LNCaP clone FGC (cell line): ENCODE results near the gene TP63.

Source experiments
- DNase-seq: peaks from one replicate; pipeline ENCODE4 v3.0.0-alpha.2; 2011; ENCODE audit warnings: low read depth
- H3K4me3 ChIP-seq: 2 replicates; pipeline ENCODE4 v1.5.1; 2011; ENCODE audit warnings: mild to moderate bottlenecking, low read depth, low read length, control low read depth
- TF ChIP-seq, protein P1 (sequence below): IDR thresholded peaks from 2 replicates; pipeline ENCODE4 v1.5.1; 2012; ENCODE audit warnings: mild to moderate bottlenecking; ENCODE audit not compliant: control insufficient read depth, insufficient read depth; ENCODE audit errors: extremely low read depth

The TP63 gene

DNA sequence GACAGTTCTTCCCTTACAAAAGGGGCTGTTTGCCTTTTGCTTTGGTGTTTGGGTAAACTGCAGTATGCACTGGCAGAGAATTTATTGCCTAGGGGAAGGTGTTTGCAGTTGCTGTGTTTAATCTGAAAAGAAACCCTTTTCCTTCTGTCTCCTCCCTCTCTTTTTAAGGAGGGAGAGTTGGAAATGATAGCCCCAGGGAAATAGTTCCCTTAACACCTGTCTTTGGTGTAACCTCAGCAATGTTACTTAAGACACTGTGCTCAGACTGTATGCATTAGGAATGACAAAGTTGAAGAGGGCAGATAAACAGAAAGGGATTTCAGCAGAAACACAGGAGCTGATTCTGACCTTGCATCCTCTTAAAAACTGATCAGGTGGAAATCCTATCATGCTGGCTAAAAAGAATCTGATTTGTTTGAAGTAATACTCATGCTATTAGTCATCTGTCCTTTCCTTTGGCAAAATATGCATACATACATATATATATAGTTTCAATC, 125.4 kb downstream of the TP63 start:
- TF ChIP-seq, protein P1, sequence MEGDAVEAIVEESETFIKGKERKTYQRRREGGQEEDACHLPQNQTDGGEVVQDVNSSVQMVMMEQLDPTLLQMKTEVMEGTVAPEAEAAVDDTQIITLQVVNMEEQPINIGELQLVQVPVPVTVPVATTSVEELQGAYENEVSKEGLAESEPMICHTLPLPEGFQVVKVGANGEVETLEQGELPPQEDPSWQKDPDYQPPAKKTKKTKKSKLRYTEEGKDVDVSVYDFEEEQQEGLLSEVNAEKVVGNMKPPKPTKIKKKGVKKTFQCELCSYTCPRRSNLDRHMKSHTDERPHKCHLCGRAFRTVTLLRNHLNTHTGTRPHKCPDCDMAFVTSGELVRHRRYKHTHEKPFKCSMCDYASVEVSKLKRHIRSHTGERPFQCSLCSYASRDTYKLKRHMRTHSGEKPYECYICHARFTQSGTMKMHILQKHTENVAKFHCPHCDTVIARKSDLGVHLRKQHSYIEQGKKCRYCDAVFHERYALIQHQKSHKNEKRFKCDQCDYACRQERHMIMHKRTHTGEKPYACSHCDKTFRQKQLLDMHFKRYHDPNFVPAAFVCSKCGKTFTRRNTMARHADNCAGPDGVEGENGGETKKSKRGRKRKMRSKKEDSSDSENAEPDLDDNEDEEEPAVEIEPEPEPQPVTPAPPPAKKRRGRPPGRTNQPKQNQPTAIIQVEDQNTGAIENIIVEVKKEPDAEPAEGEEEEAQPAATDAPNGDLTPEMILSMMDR, result no peak
- no peak for DNase-seq
- no peak overlapping the region for H3K4me3 ChIP-seq

DNA sequence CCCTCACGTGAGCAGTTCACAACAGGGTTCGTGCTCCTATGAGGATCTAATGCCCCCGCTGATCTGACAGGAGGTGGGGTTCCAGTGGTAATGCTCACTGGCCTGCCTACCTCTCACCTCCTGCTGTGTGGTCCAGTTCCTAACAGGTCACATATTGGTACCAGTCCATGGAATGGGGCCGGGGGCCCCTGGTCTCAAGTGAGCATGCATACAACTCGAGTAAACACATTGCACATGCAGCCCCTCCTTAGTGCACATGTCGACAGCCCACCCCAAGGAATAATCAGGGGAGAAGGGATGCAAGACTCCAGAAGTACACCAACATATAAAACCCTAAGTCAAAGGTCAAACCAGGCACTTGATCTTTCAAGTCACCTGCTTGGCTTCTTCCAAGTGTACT, 127.0 kb downstream of the TP63 start:
- TF ChIP-seq, protein P1, result no peak
- H3K4me3 ChIP-seq, result no peak overlapping the region
- DNase-seq, result no peak

GRCh38 chr3:189766416-189766815, 135.2 kb downstream of the TP63 start:
- DNase-seq, result peak; percentile 32
- TF ChIP-seq, protein P1, result no peak
- no peak overlapping the region for H3K4me3 ChIP-seq

DNA sequence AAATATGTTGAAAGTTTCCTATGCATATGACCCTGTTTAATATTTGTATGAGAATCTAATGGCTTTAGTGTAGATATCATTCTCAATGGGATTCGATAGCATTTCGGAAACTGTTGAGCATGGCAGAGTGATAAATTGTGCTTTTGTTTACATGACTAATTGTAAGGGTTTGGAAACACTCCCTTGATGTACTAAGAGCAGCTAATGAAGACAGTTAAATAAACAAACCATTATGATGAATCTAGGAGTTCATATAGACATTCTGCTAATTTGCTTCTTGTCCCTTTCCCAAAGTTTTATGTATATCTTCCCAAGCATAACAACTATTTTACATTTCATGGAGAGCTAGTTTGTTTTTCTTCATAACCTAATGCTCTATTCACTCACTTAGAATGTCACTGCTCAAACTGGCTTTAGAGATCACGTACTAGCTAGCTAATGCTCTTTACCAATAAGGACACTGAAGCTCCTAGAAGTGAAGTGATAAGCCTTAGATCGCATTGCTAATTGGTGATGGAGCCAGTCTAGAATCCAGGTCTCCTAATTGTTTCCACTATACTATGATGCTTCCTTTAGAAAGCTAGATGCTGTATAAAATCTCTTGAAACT, 140.8 kb downstream of the TP63 start:
- no peak for DNase-seq
- H3K4me3 ChIP-seq, result no peak overlapping the region
- TF ChIP-seq, protein P1, result no peak

DNA sequence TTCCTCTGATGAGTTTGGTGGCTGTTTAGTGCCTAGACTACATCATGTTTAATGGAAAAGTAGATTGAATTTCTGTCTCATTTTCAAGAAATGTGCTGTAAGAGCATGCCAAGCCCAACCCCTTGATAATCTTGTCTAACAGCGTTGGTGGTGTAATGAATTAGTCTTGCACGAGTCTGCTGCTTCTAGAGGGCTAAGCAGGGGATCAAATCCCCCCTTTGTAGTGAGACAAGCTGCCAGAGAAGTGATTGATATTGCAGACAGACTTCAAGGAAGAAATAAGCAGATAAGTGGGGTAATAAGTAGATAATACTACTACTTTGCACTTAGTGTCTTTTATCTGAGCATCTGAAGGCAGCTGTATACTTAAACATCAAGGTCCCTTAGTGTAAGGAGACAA, 141.4 kb downstream of the TP63 start:
- TF ChIP-seq, protein P1, result no peak
- H3K4me3 ChIP-seq, result no peak overlapping the region
- DNase-seq, result no peak

DNA sequence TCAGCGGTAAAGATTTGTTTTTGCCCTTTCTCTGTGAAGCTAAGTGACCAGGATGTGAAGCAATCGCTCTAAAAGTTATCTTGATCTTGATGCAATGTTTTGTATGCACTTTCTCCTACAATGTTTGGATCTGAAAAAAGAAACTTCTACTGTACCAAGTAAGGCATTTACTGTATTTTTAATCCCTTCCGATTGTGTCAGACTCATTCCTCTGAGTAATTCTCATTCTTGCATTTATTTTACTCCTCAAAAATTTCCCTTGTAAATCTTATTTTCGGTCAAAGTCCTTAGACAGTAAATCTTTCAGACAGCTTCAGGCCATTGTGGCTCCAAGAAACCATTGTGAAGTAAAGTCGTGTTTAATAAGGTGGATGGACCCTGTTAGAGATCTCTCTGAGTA, 141.9 kb downstream of the TP63 start:
- no peak for DNase-seq
- TF ChIP-seq, protein P1, result no peak
- no peak overlapping the region for H3K4me3 ChIP-seq

- no peak for DNase-seq
- TF ChIP-seq, protein P1, result no peak
- no peak overlapping the region for H3K4me3 ChIP-seq
Observed at GRCh38 chr3:189776149-189776824, 145.1 kb downstream of the TP63 start.
